K562 (cell line): ENCODE data around the gene KTI12. TPM values are rescaled to one million over a fixed set of nuclear protein-coding genes. Genes with fewer than 3 reads are reported as not detected.

Experiments
- BCL6 ChIP-seq: fragments of 250-450 bp; sonication (Bioruptor Pico); IDR thresholded peaks from 2 replicates; pipeline ENCODE4 v1.4.0; 2020
- CHD2 ChIP-seq: IDR thresholded peaks from 2 replicates; pipeline ENCODE4 v1.6.1; 2011; ENCODE audit warnings: low read depth, low read length
- CXXC5 ChIP-seq: fragments of 250-450 bp; sonication (Bioruptor Pico); IDR thresholded peaks from 2 replicates; pipeline ENCODE4 v1.8.0; 2022; ENCODE audit warnings: inconsistent platforms, mild to moderate bottlenecking, moderate library complexity
- ELF4 ChIP-seq: fragments of 450-650 bp; formaldehyde crosslinking; IDR thresholded peaks from 2 replicates; pipeline ENCODE4 v1.4.0; 2022; ENCODE audit warnings: missing genetic modification characterization
- EP400 ChIP-seq: fragments of 450-650 bp; IDR thresholded peaks from 2 replicates; pipeline ENCODE4 v1.6.1; 2017; ENCODE audit warnings: antibody characterized with exemption, mild to moderate bottlenecking, moderate library complexity
- FOXJ2 ChIP-seq: fragments of 200-800 bp; sonication (Bioruptor generic); IDR thresholded peaks from 2 replicates; pipeline ENCODE4 v1.6.1; 2016; ENCODE audit warnings: missing genetic modification characterization, missing compliant biosample characterization
- GATAD2B ChIP-seq: fragments of 450-650 bp; IDR thresholded peaks from 2 replicates; pipeline ENCODE4 v1.6.1; 2017; ENCODE audit warnings: mild to moderate bottlenecking, borderline replicate concordance
- HMG20B ChIP-seq: fragments of 250-450 bp; sonication (Bioruptor Pico); IDR thresholded peaks from 2 replicates; pipeline ENCODE4 v1.5.0; 2021; ENCODE audit warnings: mild to moderate bottlenecking
- HNRNPH1 ChIP-seq: fragments of 200-400 bp; formaldehyde crosslinking; optimal IDR thresholded peaks from 2 replicates; pipeline ENCODE3; 2017; ENCODE audit warnings: low read depth, mild to moderate bottlenecking, low read length, moderate library complexity
- MECOM ChIP-seq: fragments of 250-450 bp; sonication (Bioruptor Pico); IDR thresholded peaks from 2 replicates; pipeline ENCODE4 v1.8.0; 2022; ENCODE audit warnings: inconsistent platforms
- PHF21A ChIP-seq: fragments of 450-650 bp; IDR thresholded peaks from 2 replicates; pipeline ENCODE4 v1.6.1; 2017; ENCODE audit warnings: low read depth, borderline replicate concordance
- SAP30 ChIP-seq: fragments of 200-600 bp; sonication (generic); IDR thresholded peaks from 2 replicates; pipeline ENCODE4 v1.6.1; 2012; ENCODE audit warnings: borderline replicate concordance, low read depth, mild to moderate bottlenecking, moderate library complexity, low read length, control low read depth, inconsistent platforms; ENCODE audit not compliant: insufficient read depth, poor library complexity, severe bottlenecking
- SMARCE1 ChIP-seq: fragments of 450-650 bp; IDR thresholded peaks from 2 replicates; pipeline ENCODE4 v1.7.1; 2016; ENCODE audit warnings: mild to moderate bottlenecking
- WHSC1 ChIP-seq: IDR thresholded peaks from one replicate; pipeline ENCODE4 v1.6.1; 2012; ENCODE audit warnings: low read length, control low read depth, inconsistent platforms
- ZNF174 ChIP-seq: fragments of 250-450 bp; sonication (Bioruptor Pico); IDR thresholded peaks from 2 replicates; pipeline ENCODE4 v1.4.0; 2020; ENCODE audit warnings: mild to moderate bottlenecking
- ZNF263 ChIP-seq: sonication (generic); formaldehyde crosslinking; IDR thresholded peaks from 2 replicates; pipeline ENCODE4 v1.8.0; 2022; ENCODE audit warnings: mild to moderate bottlenecking, missing genetic modification reagents, borderline replicate concordance
- ZNF324 ChIP-seq: fragments of 250-450 bp; sonication (Bioruptor Pico); IDR thresholded peaks from 2 replicates; pipeline ENCODE4 v1.4.0; 2020; ENCODE audit warnings: mild to moderate bottlenecking
- ZNF586 ChIP-seq: fragments of 450-650 bp; formaldehyde crosslinking; conservative IDR thresholded peaks from 2 replicates; pipeline ENCODE4 v1.4.0; 2020; ENCODE audit warnings: mild to moderate bottlenecking, moderate library complexity
- ZNF76 ChIP-seq: fragments of 250-450 bp; sonication (Bioruptor Pico); IDR thresholded peaks from 2 replicates; pipeline ENCODE4 v1.4.0; 2020; ENCODE audit warnings: mild to moderate bottlenecking, moderate library complexity, borderline replicate concordance
- polyA plus RNA-seq, 8 experiments: library from polyadenylated mRNA; depleted of rRNA in 4 of 8; stranded (reverse) in 5 of 8; unstranded in 3 of 8; fragments of >200 nt; fragmentation: Nextera tagmentation in 2 of 8; fragmentation: Illumina TruSeq in 1 of 8; extraction: Ambion mirVana in 2 of 8; extraction: Trizol in 1 of 8; gene quantifications; 2 replicates each; pipeline versions ENCODE4 v1.2.1 to v1.2.3, GENCODE V29; 2011 to 2014; ENCODE audit warnings: inconsistent platforms in 1 of 8, missing spikeins in 1 of 8
- total RNA-seq, 7 experiments: library from RNA; depleted of rRNA in 6 of 7; stranded (reverse); fragments of >200 nt in 6 of 7; fragmentation: Illumina TruSeq in 2 of 7; extraction: Trizol in 2 of 7; gene quantifications; 2 replicates each; pipeline versions ENCODE4 v1.2.1 to v1.2.3, GENCODE V29; 2011 to 2021; ENCODE audit warnings: low replicate concordance in 1 of 7
- TF ChIP-seq, protein P1 (sequence below): fragments of 150-350 bp; conservative IDR thresholded peaks from 2 replicates; pipeline ENCODE4 v1.6.1; 2014; ENCODE audit warnings: low read length
- TF ChIP-seq, protein P2 (sequence below): fragments of 450-650 bp; formaldehyde crosslinking; IDR thresholded peaks from 2 replicates; pipeline ENCODE4 v1.4.0; 2022; ENCODE audit warnings: mild to moderate bottlenecking, moderate library complexity
- TF ChIP-seq, protein P3 (sequence below): fragments of 250-450 bp; sonication (Bioruptor Pico); IDR thresholded peaks from 2 replicates; pipeline ENCODE4 v1.4.0; 2020; ENCODE audit warnings: mild to moderate bottlenecking, moderate library complexity, borderline replicate concordance

The KTI12 gene
- total and polyA plus RNA-seq, 9 of the 15 experiments (the other 6 are each of a cell fraction or from before 2014, with no cell fraction given) = 3.1 to 22.8 (median 11.6) TPM

DNA sequence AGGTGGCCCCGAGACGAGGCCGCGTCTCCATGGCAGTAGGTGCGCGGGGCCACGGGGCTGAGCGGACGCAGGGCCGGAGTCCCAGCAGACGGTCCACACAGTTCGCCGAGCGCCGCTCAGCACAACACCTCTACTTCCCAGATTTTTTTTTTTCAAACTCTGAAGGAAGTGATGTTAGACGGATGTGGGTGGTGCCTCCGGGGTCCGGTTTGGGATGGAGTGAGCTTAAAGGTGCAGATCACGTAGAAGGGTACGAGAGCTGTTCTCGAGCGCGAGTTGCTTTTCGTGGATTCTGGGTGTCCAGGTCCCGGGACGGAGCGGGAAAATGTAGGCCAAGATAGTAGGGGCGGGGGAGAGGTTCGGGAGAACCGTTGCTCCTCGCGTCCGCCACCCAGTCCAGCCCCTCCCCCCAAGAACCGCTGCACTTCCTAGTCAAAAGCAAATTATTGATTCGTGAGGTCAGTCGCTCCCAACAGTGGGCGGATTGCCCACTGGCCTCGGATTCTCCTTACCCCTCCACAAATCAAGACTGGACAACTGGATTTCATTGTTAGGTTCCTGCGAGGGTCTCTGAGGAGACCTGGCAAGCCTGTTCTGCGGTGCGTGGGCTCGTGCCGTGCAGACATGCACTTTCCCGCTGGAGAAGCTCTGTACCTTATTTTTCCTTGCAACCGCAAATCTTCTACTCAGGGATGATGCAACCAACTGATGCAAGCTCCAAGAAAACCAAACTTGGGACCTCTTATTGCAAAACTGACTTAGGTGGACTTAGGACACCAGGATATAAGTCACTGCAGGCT is 21.7 kb upstream of the KTI12 start, which contains the start of gene TXNDC12 (continued):
- TF ChIP-seq GATAD2B = peak; percentile 50; the same call in 1 of the 2 replicates
- peak; percentile 68; the same call in 1 of the 2 replicates for TF ChIP-seq SMARCE1
- TF ChIP-seq SAP30 = peak; percentile 54
- peak; percentile 45; the same call in 1 of the 2 replicates for TF ChIP-seq PHF21A
- TF ChIP-seq ZNF76 (CRISPR knock-in tag) = no peak
- TF ChIP-seq ELF4 (CRISPR knock-in tag) = no peak
- TF ChIP-seq CXXC5 (CRISPR knock-in tag) = peak; percentile 71
- TF ChIP-seq, protein P1, sequence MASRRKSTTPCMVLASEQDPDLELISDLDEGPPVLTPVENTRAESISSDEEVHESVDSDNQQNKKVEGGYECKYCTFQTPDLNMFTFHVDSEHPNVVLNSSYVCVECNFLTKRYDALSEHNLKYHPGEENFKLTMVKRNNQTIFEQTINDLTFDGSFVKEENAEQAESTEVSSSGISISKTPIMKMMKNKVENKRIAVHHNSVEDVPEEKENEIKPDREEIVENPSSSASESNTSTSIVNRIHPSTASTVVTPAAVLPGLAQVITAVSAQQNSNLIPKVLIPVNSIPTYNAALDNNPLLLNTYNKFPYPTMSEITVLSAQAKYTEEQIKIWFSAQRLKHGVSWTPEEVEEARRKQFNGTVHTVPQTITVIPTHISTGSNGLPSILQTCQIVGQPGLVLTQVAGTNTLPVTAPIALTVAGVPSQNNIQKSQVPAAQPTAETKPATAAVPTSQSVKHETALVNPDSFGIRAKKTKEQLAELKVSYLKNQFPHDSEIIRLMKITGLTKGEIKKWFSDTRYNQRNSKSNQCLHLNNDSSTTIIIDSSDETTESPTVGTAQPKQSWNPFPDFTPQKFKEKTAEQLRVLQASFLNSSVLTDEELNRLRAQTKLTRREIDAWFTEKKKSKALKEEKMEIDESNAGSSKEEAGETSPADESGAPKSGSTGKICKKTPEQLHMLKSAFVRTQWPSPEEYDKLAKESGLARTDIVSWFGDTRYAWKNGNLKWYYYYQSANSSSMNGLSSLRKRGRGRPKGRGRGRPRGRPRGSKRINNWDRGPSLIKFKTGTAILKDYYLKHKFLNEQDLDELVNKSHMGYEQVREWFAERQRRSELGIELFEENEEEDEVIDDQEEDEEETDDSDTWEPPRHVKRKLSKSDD = 0 out of 2 replicates have a peak, but pooled peaks have one; percentile 42
- peak; percentile 70 for TF ChIP-seq CHD2
- peak; percentile 65 for TF ChIP-seq MECOM (CRISPR knock-in tag)
- peak; percentile 69; the same call in 1 of the 2 replicates for TF ChIP-seq ZNF263 (CRISPR knock-in tag)
- 0 out of 2 replicates have a peak, but pooled peaks have one; percentile 31 for TF ChIP-seq ZNF586
- no peak for TF ChIP-seq BCL6
- no peak for TF ChIP-seq ZNF174 (CRISPR knock-in tag)
- peak; percentile 48; the same call in 1 of the 2 replicates for TF ChIP-seq HMG20B (CRISPR knock-in tag)
- TF ChIP-seq, protein P2, sequence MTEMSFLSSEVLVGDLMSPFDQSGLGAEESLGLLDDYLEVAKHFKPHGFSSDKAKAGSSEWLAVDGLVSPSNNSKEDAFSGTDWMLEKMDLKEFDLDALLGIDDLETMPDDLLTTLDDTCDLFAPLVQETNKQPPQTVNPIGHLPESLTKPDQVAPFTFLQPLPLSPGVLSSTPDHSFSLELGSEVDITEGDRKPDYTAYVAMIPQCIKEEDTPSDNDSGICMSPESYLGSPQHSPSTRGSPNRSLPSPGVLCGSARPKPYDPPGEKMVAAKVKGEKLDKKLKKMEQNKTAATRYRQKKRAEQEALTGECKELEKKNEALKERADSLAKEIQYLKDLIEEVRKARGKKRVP (CRISPR knock-in tag) = peak; percentile 96
- no peak; the same call in 1 of the 2 replicates for TF ChIP-seq ZNF324 (CRISPR knock-in tag)
- TF ChIP-seq FOXJ2 = 0 out of 2 replicates have a peak, but pooled peaks have one; percentile 15
- TF ChIP-seq WHSC1 = no peak
- TF ChIP-seq EP400 = peak; percentile 88
- TF ChIP-seq, protein P3, sequence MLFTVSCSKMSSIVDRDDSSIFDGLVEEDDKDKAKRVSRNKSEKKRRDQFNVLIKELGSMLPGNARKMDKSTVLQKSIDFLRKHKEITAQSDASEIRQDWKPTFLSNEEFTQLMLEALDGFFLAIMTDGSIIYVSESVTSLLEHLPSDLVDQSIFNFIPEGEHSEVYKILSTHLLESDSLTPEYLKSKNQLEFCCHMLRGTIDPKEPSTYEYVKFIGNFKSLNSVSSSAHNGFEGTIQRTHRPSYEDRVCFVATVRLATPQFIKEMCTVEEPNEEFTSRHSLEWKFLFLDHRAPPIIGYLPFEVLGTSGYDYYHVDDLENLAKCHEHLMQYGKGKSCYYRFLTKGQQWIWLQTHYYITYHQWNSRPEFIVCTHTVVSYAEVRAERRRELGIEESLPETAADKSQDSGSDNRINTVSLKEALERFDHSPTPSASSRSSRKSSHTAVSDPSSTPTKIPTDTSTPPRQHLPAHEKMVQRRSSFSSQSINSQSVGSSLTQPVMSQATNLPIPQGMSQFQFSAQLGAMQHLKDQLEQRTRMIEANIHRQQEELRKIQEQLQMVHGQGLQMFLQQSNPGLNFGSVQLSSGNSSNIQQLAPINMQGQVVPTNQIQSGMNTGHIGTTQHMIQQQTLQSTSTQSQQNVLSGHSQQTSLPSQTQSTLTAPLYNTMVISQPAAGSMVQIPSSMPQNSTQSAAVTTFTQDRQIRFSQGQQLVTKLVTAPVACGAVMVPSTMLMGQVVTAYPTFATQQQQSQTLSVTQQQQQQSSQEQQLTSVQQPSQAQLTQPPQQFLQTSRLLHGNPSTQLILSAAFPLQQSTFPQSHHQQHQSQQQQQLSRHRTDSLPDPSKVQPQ = 0 out of 2 replicates have a peak, but pooled peaks have one; percentile 32
- no peak for TF ChIP-seq HNRNPH1
